ENCODE results near the gene LILRB1.

GRCh38 chr19:54684527-54684926, 54.2 kb downstream of the LILRB1 start:
- TF ChIP-seq CTCF (IDR thresholded peaks at IDR 0.05) (no peak), POLR2AphosphoS5 (IDR thresholded peaks at IDR 0.05) (no peak)

Measured in prostate gland (tissue), 2 donors.